Stimulated activated CD4-positive, alpha-beta T cell treated with anti-CD3 and anti-CD28 coated beads, Interleukin-1b, Interleukin-23, amount 100 ng/mL, for 1 hour (primary cell): ENCODE data around the gene SVOP.
"Not testable (repeated sequence)": the region's sequence is repeated elsewhere in the genome, so short reads cannot be mapped to it uniquely, and the experiment has no call there.

Experiments used
- DNase-seq, 2 donors: peaks; one replicate each; pipeline ENCODE4 v3.0.0-alpha.2; 2020; ENCODE audit warnings: low read depth in 2 of 2

Gene SVOP

DNA sequence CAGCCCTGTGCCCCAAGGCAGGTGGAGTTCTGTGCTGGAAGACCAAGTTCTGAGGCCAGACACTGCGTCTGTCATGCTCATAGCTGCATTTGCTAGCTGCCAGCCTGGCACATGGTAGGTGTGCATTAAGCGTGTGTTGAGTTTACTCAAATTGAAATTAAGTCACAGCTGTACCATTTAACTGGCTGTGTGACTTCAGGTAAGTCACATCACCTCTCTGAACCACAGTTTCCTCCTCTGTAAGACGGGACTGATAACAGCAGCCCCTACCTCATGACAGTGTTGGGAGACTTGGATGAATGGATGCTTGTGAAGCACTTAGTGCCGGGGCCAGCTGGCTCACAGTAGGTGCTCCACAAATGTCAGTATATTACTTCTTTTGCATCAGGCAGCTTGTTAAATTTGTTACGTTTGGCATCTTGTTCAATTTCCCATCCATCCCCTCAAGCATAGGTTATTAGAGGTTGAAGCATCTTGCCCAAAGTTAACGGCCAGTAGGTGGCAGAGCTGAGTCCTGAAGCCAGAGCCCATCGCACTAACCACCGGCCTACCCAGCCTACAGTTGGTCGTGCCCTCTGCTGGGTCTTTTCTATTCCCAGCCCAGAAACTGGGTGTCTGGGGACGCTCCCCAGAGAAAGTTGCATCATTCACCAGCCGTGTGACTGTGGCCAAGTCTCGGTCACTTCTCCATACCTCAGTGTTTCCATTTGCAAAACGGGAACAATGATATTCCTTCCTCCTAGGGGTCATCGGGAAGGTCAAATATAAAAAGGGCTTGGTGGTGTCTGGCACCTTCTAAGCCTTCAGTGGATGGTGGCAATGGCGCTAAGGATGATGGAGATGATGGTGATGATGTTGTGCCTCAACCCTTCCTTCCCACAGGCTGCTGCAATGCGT, 136.5 kb downstream of the SVOP start:
- DNase-seq, result peak; percentile 10 to 51

- DNase-seq, result no peak
Observed at GRCh38 chr12:108881953-108882352, 138.9 kb downstream of the SVOP start.

GRCh38 chr12:108879615-108880254, 141.1 kb downstream of the SVOP start, which contains the start of gene DAO:
Gene DAO (plus strand): TSS chr12:108880092. CDS start chr12:108885007, 4,915 bp downstream.
- DNase-seq, result no peak

GRCh38 chr12:108876550-108876949, 144.3 kb downstream of the SVOP start:
- no peak for DNase-seq

- no peak for DNase-seq
Observed at GRCh38 chr12:108875682-108876361, 145.0 kb downstream of the SVOP start.

GRCh38 chr12:108875280-108875679, 145.6 kb downstream of the SVOP start:
- DNase-seq, result no peak

DNA sequence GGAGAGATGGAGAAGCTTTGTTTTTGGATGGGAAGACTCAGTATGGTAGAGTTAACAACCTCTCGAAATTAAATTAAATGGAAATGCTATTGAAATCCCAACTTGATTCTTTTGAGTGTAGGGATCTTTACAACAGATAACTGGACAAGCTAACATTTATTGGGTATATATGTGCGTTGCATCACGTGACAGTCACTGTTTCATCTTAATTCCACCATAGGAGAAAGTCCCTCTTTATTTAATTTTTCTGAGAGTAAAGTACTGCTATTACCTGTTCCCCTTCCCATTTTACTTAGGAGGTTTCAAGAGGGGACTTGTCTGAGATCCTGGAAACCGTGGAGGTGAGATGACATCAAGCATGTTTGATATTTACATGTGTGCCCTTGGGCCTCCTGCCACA, 152.1 kb downstream of the SVOP start:
- DNase-seq, result no peak

GRCh38 chr12:108866083-108866482, 154.8 kb downstream of the SVOP start:
- DNase-seq, result not testable (repeated sequence)

- no peak for DNase-seq
Observed at GRCh38 chr12:108865169-108865568, 155.7 kb downstream of the SVOP start.

- no peak for DNase-seq
Observed at GRCh38 chr12:108862588-108862959, 158.3 kb downstream of the SVOP start.

DNA sequence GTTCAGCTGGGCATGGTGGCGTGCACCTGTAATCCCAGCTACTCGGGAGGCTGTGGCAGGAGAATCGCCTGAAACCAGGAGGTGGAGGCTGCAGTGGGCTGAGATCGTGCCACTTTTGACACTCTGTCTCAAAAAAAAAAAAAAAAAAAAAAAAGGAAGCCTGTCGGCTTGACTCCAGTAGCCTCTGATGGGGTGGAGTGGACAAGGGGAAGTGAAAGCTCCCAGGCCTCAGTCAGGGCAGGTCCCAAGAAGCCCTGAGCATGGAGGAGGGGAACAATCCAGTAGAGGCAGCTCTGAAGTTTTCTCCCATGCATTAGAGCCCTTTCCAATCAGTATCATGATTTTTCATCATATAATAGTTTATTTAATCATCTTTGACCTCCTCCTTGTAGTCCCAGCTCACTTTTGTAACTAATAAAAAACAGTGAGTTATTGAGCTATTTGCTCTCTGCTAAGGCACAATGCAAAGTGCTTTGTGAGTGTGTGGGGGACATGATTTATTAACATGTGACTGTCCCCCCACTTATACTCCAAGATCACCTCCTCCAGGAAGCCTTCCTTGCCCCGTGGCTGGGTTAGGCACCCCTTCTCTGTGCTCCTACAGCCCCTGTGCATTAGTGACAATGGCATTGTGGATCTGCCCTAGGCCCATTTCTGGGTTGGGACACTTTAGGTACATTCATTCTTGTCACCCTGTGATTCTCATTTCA, 158.8 kb downstream of the SVOP start:
- DNase-seq, result no peak

GRCh38 chr12:108860443-108860842, 160.4 kb downstream of the SVOP start:
- DNase-seq, result no peak

DNA sequence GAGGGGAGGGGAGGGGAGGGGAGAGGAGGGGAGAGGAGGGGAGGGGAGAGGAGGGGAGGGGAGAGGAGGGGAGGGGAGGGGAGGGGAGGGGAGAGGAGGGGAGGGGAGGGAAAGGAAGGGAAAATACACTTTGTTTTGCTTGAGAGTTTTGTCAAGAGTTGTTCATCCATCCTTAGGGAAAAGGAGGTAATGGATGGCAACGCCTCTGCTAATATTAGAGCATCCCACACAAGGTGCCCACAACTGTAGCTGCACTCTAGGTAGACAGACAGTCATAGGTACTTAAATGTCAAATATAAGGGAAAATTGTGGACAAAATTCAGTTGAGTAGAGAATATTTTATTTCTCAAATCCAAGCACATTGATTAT, 161.0 kb downstream of the SVOP start:
- no peak for DNase-seq

GRCh38 chr12:108859141-108859922, 161.5 kb downstream of the SVOP start:
- not testable (repeated sequence) for DNase-seq

GRCh38 chr12:108858311-108859074, 162.4 kb downstream of the SVOP start:
- DNase-seq, result no peak
